GM12892 (cell line): Measurements from ENCODE around the gene PRKACB.

Experiments used
- POLR2A ChIP-seq: IDR thresholded peaks from 2 replicates; pipeline ENCODE4 v1.6.1; 2011; ENCODE audit warnings: low read depth, low read length, control low read depth
- POLR2AphosphoS5 ChIP-seq: IDR thresholded peaks from 2 replicates; pipeline ENCODE4 v1.6.1; 2011; ENCODE audit warnings: low read depth, low read length, control low read depth
- TAF1 ChIP-seq: IDR thresholded peaks from 2 replicates; pipeline ENCODE4 v1.6.1; 2011; ENCODE audit warnings: low read depth, mild to moderate bottlenecking, control low read depth, low read length, borderline replicate concordance

DNA sequence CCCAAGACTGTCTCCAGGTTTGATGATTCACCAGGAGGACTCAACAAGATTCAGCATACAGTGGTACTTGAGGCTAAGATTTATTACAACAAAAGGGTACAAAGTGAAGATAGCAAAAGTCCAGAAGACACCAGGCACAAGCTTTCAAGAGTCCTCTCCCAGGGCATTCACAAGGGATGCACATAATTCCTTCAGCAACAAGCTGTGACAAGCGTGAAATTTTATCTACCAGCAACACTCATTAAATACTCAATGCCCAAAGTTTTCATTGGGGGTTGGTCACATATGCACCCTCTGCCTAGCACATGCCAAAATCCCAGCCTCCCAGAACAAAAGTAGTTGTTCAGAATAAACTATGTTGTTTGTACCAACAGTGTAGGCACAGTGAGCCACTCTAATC, 62.3 kb downstream of the PRKACB start:
- TF ChIP-seq POLR2A (no peak), TAF1 (no peak), POLR2AphosphoS5 (no peak)
